ENCODE results near the gene GRM5.

GRM5 gene

GRCh38 chr11:88709567-88709966 lies 356.2 kb downstream of the GRM5 start:
- no peak overlapping the region for H3K4me3 ChIP-seq (ENCODE audit: low read depth, low read length)
- TF ChIP-seq CTCF (IDR thresholded peaks at IDR 0.05; ENCODE audit: control insufficient read depth, extremely low read depth, insufficient read depth): no peak
- DNase-seq (ENCODE audit: low read depth): peak; percentile 25

- TF ChIP-seq CTCF (IDR thresholded peaks at IDR 0.05; ENCODE audit: control insufficient read depth, extremely low read depth, insufficient read depth): no peak
- no peak for DNase-seq (ENCODE audit: low read depth)
These were observed 361.3 kb downstream of the GRM5 start for GRCh38 chr11:88704485-88704884.

GRCh38 chr11:88701816-88702215 lies 364.0 kb downstream of the GRM5 start:
- no peak for DNase-seq (ENCODE audit: low read depth)
- TF ChIP-seq CTCF (IDR thresholded peaks at IDR 0.05; ENCODE audit: control insufficient read depth, extremely low read depth, insufficient read depth): no peak
- no peak overlapping the region for H3K4me3 ChIP-seq (ENCODE audit: low read depth, low read length)

More at GRCh38 chr11:88704485-88704884, 361.3 kb downstream of the GRM5 start:
- H3K4me3 ChIP-seq (ENCODE audit: low read depth, low read length): no peak overlapping the region

GRCh38 chr11:88697139-88697538 lies 368.6 kb downstream of the GRM5 start:
- no peak for DNase-seq (ENCODE audit: low read depth)
- H3K4me3 ChIP-seq (ENCODE audit: low read depth, low read length): no peak overlapping the region
- no peak for TF ChIP-seq CTCF (IDR thresholded peaks at IDR 0.05; ENCODE audit: control insufficient read depth, extremely low read depth, insufficient read depth)

GRCh38 chr11:88695689-88696414 lies 369.9 kb downstream of the GRM5 start:
- no peak overlapping the region for H3K4me3 ChIP-seq (ENCODE audit: low read depth, low read length)
- no peak for DNase-seq (ENCODE audit: low read depth)
- TF ChIP-seq CTCF (IDR thresholded peaks at IDR 0.05; ENCODE audit: control insufficient read depth, extremely low read depth, insufficient read depth): no peak

GRCh38 chr11:88692306-88693086 lies 373.3 kb downstream of the GRM5 start:
- TF ChIP-seq CTCF (IDR thresholded peaks at IDR 0.05; ENCODE audit: control insufficient read depth, extremely low read depth, insufficient read depth): no peak
- H3K4me3 ChIP-seq (ENCODE audit: low read depth, low read length): no peak overlapping the region
- DNase-seq (ENCODE audit: low read depth): no peak

All from LNCaP clone FGC (cell line).